G401 (cell line): ENCODE measurements around the gene NADSYN1. TPM values are rescaled to one million over a fixed set of nuclear protein-coding genes. Genes with fewer than 3 reads are reported as not detected.

Experiments used
- DNase-seq: peaks from one replicate; pipeline ENCODE4 v3.0.0-alpha.2; 2015; ENCODE audit warnings: low spot score
- in situ Hi-C: cut with HindIII; loops from 2 replicates; pipeline ENCODE4 v1.10.0; 2016; ENCODE audit warnings: low sequenced_read_pairs, mixed read lengths
- total RNA-seq: library from RNA; depleted of rRNA; stranded (reverse); fragments of >200 nt; shearing (Covaris generic); gene quantifications from 2 replicates; pipeline ENCODE4 v1.2.3, GENCODE V29; 2014

NADSYN1 gene
- total RNA-seq, 1 experiment from 2014 or later: 41.1 TPM

- in situ Hi-C loops: no loop called here
- DNase-seq: no peak
Measured at GRCh38 chr11:71484248-71485062, 31.5 kb downstream of the NADSYN1 start.

GRCh38 chr11:71485063-71485399 is 32.0 kb downstream of the NADSYN1 start:
- no peak for DNase-seq
- in situ Hi-C loops: no loop called here

- in situ Hi-C loops: no loop called here
- DNase-seq: no peak
Measured at GRCh38 chr11:71485466-71485865, 32.5 kb downstream of the NADSYN1 start.

DNA sequence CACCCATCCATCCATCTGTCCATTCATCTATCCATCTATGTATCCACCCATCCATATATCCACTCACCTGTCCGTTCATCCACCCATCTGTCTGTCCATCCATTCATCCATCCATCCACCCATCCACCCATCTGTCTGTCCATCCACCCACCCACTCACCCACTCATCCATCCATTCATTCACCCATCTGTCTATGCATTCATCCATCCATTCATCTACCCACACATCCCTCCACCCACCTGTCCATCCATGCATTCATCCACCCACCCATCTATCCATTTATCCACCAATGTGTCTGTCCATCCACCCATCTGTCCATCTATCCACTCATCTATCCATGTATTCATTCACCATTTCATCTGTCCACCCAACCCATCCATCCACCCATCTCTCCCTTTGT is 33.3 kb downstream of the NADSYN1 start:
- no peak for DNase-seq
- in situ Hi-C loops: no loop called here

DNA sequence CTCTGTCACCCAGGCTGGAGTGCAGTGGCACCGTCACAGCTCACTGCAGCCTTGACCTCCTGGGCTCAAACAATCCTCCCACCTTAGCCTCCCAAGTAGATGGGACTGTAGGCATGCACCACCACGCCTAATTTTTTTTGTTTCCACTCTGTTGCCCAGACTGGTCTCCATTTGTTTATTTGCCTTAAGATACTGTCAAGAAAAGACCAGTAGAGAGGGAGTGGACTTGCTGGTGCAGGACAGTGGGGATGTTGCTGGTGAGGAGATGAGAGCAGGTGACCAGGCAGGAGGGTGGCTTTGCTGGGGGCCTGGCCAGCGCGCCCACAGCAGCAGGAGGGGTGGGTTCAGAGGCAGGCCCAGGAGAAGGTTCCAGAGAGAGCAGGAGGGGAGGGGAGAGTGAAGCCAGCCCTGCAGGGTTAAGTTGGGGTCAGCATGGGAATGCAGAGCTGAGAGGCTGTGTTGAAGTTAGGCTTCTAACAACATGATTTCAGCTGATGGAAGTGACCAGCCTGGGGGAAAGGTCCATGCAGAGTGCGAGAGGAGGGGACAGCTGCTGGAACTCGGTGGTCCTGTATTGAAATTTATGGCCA is 35.8 kb downstream of the NADSYN1 start:
- in situ Hi-C loops: no loop called here
- DNase-seq: no peak

DNA sequence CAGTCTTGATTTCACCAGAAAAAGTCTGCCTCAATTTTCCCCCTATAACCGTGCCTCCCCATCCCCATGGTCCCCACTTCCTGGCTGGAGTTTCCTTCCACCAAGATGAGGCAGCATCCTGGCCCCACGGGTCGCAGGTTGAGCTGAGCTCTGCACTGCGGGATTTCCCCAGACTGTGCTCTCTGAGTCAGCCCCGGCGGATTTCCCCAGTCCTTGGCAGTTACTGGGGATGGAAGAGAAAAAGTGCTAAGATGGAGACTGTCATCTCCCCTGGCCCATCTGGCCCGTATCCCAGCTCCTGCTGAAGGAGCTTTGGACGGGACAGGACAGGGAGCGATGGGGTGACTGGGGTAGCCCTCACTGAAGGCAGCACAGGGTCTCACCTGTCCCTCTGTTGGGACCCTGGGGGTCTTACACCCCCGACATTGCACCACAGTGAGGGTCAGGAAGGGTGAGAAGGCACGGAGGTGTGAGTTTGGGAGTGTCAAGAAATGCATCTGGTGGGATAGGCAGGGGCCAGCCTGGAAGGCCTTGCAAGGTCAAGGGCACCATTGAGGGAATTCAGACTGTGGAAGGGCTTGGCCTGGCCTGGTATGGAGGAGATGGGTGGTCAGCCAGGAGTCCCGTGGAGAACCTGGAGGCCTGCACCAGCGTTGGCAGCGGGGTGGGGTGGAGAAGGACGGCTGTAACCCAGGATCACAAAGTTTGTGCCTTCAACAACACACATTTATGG is 36.5 kb downstream of the NADSYN1 start:
- in situ Hi-C loops: no loop called here

DNA sequence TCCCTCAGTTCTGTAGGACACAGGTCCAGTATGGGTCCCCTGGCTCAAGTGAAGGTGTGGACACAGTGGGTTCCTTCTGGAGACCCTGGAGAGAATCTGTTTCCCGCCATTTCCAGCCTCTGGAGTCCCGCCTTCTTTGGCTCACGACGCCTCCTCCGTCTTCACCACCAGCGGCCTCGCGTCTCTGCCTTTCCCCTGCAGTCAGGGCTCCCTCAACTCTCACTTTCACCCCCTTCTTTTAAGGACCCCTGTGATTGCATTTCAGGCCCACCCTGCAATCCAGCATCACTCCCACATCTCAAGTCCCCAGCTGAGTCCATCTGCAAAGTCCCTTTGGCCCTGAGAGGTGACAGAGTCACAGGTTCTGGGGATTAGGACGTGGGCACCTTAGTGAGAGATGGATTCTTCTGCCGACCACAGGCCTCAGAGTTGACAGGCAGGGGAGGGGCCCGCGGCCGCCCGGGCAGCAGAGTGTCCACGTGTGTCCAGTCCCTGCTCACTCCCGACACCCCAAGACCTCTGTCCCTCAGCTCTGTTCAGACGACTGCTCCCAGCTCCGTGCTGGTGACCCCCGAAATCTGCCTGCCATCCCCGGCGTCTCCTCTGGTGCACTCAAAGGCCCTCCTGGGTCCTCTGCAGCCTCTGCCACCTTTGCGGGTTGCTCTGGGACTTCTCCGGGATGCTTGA is 37.2 kb downstream of the NADSYN1 start:
- DNase-seq: no peak
- in situ Hi-C loops: no loop called here

More for the DNA sequence above, 36.5 kb downstream of the NADSYN1 start:
- no peak for DNase-seq

GRCh38 chr11:71490731-71491390 is 37.9 kb downstream of the NADSYN1 start:
- in situ Hi-C loops: no loop called here
- DNase-seq: no peak

DNA sequence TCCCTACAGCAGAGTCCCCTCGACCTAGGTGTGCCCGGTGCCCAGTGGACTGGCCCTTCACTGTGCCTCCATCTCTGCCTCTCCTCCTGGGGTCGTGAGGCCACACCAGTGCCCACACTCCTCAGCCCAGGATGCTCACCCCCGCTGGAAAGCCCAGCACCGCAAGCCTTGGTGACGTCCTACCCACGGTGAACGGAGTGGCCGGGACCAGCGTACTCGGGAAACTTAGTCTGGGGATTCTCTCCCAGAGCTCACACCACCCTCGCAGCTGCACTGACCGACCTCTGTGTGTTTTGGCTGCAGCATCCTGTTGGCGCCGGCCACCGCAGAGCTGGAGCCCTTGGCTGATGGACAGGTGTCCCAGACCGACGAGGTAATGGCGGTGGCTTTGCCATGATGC is 38.5 kb downstream of the NADSYN1 start:
- no peak for DNase-seq
- in situ Hi-C loops: no loop called here

DNA sequence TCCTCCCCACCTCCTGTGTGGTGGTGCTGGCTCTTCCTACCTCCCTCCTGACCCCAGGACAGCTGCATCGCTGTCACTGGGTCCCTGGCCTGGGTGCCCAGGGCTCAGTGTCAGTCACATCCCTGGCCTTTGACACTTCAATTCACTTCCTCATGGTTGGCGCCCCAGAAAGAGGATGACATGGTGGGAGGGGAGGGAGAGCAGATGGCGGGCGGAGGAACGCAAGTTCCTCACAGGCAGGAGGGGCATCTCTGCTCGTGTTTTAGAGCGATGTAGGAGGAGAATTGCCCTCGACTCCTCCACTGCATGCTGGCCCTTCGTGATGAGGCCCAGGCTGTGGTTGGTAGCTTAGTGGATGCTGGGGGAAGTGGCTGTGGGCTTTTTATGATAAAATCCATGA is 38.9 kb downstream of the NADSYN1 start:
- DNase-seq: no peak
- in situ Hi-C loops: no loop called here

- in situ Hi-C loops: no loop called here
- no peak for DNase-seq
Measured at GRCh38 chr11:71495286-71496230, 42.6 kb downstream of the NADSYN1 start.

DNA sequence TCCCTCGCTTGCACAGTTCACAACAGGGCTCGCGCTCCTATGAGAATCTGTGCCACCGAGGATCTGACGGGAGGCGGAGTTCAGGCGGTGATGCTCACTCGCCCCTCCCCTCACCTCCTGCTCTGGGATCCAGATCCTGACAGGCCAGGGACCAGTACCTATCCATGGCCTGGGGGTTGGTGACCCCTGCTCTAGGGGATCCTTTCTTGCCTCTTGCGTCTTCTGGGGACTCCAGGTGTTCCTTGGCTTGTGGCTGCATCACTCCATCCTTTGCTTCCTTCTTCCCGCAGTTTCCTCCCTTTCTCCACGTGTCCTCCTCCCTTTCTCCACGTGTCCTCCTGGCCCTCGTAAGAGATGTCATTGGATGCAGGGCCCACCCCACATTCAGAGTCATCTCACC is 43.4 kb downstream of the NADSYN1 start:
- DNase-seq: no peak
- in situ Hi-C loops: no loop called here

GRCh38 chr11:71498091-71498490 is 45.1 kb downstream of the NADSYN1 start:
- in situ Hi-C loops: no loop called here
- no peak for DNase-seq

DNA sequence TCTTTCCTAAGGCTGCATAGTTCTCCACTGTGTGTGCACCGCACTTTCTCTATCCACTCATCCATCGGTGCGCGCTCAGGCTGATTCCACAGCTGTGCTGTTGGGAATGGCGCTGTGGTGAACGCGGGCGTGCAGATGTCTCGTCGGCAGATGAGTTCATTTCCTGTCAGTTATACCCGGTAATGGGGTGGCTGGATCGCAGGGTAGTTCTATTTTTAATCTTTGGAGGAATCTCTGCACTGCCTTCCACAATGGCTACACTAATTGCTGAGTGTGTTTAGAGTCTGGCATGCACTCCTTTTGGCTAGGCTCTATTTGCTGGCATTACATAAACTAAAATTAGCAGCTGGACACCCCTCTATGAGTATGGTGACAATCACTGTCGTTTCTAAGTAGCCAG is 46.1 kb downstream of the NADSYN1 start:
- in situ Hi-C loops: no loop called here
- DNase-seq: no peak

- no peak for DNase-seq
- in situ Hi-C loops: no loop called here
Measured at GRCh38 chr11:71499546-71499945, 46.5 kb downstream of the NADSYN1 start.

DNA sequence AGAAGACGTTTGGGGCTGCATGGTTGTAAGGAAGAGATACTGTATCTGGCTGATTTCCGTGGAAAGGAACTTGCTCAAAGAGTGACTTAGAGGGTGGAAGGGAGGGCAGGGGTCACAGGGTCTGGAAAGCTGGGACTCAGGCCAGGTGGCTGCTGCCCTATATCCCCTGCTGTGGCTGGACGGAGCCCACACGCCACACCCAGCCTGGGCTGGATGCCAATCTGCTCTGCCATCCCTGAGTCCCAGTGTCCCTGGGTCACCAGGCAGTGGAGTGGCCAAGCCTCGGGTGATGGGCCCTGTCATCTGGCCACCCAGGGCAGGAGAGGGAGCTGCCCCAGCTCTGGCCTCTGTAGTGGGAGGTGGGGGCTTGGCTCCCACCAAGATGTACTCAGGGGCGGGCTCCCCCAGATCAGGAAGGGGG is 47.6 kb downstream of the NADSYN1 start:
- in situ Hi-C loops: no loop called here
- peak; percentile 3 for DNase-seq

DNA sequence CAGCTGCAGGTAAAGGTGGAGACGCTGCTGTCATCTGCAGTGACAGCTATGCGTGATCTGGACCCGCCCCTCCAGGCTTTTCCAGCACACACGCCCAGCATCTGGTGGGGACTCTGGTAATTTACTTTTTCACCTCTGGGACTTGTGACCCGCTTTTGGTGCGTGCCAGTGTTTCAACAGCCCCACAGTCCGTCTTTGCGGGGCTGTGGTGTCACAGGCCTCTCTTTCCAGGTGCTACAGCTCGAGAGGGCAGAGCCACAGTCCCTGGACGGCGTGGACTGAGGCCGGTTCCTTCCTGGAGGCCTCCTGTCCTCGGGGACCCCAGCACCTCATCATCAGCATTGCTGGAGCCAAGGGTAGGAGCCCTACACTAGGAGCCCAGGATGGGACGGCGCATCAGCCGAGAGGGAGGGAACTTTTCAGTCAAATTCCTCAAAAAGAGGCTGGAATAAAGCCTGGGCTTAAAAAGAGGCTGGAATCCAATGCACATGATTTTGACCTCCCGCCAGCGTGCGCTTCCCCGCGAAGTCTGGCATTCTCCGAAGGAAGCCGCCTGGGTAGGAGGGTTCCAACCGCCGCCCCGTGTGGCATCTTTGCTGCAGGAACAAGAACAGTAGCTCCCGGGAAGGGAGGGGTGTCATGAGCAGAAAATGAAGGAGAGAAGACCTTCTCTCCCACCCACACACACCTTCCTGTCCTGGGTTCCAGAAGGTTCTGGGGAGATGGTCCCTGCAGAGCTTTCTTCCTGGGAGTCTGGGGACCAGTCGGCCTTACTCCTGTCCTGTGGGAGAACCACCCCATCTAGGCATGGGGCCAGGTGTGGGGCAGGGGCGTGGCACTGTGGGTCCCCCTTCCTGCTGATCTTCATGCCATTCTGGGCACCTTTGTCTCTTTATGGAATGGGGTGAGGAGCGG is 48.3 kb downstream of the NADSYN1 start:
- in situ Hi-C loops: no loop called here
- DNase-seq: no peak
